Kidney (tissue), 14 donors: ENCODE results near the gene EPHB4. TPM values are rescaled to one million over a fixed set of nuclear protein-coding genes. Genes with fewer than 3 reads are reported as not detected.

Experiments used
- DNase-seq, 5 donors: peaks; one replicate each; pipeline ENCODE4 v3.0.0-alpha.2; 2013 to 2020
- FAIRE-seq: peaks from 2 replicates; lab custom pipeline; 2012; peaks lifted over from hg19 to GRCh38; lab: Jason Lieb, UNC
- H3K27ac ChIP-seq, 2 donors: one replicate each; pipeline ENCODE4 v1.7.0; 2013; ENCODE audit warnings: low read depth in 2 of 2, low read length in 2 of 2, inconsistent platforms in 1 of 2
- H3K27me3 ChIP-seq: one replicate; pipeline ENCODE4 v1.7.1; 2013; ENCODE audit warnings: low read length, inconsistent platforms; ENCODE audit not compliant: control insufficient read depth, insufficient read depth
- H3K36me3 ChIP-seq, 3 donors: one replicate each; pipeline versions ENCODE4 v1.7.0 to v1.7.1; 2013; ENCODE audit warnings: low read length in 3 of 3, control low read depth in 1 of 3, inconsistent platforms in 1 of 3; ENCODE audit not compliant: insufficient read depth in 3 of 3, control insufficient read depth in 2 of 3
- H3K4me1 ChIP-seq, 3 donors: one replicate each; pipeline versions ENCODE4 v1.7.0 to v1.7.1; 2013; ENCODE audit warnings: low read length in 3 of 3, inconsistent platforms in 1 of 3, low read depth in 1 of 3; ENCODE audit not compliant: control insufficient read depth in 2 of 3, insufficient read depth in 2 of 3
- H3K4me3 ChIP-seq, 3 donors: one replicate each; pipeline versions ENCODE4 v1.7.0 to v1.8.1; 2013; ENCODE audit warnings: low read length in 3 of 3, control low read depth in 1 of 3, inconsistent platforms in 1 of 3
- H3K9ac ChIP-seq, 3 donors: one replicate each; pipeline versions ENCODE4 v1.7.0 to v1.7.1; 2013; ENCODE audit warnings: low read length in 3 of 3, control low read depth in 1 of 3, inconsistent platforms in 1 of 3
- H3K9me3 ChIP-seq, 3 donors: one replicate each; pipeline versions ENCODE4 v1.7.0 to v1.7.1; 2013; ENCODE audit warnings: low read length in 3 of 3, control low read depth in 1 of 3, inconsistent platforms in 1 of 3; ENCODE audit not compliant: control insufficient read depth in 2 of 3, insufficient read depth in 1 of 3
- intact Hi-C: fragments of 100-400 bp; cut with DNase I; formaldehyde crosslinking; loops from one replicate; pipeline ENCODE4 v1.11.1; 2022
- polyA plus RNA-seq: library from polyadenylated mRNA; stranded (reverse); fragments of 350-450 nt; fragmentation: Illumina TruSeq; extraction: RNeasy Lipid Tissue Mini Kit (QIAGEN cat#74804); gene quantifications from one replicate; pipeline ENCODE4 v1.2.3, GENCODE V29; 2014; ENCODE audit warnings: low read depth, low replicate concordance; ENCODE audit not compliant: insufficient read depth
- total RNA-seq: library from RNA; stranded (reverse); fragmentation: NEBNext Ultra II Directional; extraction: Animal tissue kit (Norgen Biotek cat#: 25700); gene quantifications from one replicate; pipeline ENCODE4 v1.2.1, GENCODE V29; 2021
- TF ChIP-seq, protein P1 (sequence below): IDR thresholded peaks from 3 replicates; pipeline ENCODE4 v1.5.1; 2012; ENCODE audit warnings: mild to moderate bottlenecking, moderate library complexity, borderline replicate concordance; ENCODE audit not compliant: insufficient read depth; ENCODE audit errors: extremely low read depth
- donor health status: control.
- donor health status: control.
- donor health status: control.
- donor health status: control.
- donor health status: control.
- donor health status: DM: yes; HTN: yes; CAD: no.
- donor health status: Normal renal cell carcinoma (clear cell type).

EPHB4 gene
- total and polyA plus RNA-seq, 2 donors from 2014 or later: 33.2 to 65.5 TPM

DNA sequence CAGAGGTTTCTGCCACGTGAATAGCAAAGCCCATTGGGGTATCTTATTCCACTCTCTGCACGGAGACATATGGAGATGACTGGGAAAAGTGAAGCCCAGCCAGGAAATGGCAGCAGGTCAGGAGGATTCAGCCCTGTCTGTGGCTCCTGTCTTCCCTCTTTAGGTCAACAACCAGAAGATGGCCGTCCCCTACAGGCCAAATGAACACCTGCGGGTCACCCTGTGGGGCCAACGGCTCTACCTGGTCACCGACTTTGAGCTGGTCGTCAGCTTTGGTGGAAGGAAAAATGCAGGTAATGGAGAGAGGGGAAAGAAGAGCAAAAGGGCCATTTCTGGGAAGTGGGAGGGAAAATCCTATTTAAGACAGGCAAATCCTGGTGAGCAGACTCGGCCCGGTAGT lies 38.3 kb downstream of the EPHB4 start:
- H3K27ac ChIP-seq: no peak overlapping the region

DNA sequence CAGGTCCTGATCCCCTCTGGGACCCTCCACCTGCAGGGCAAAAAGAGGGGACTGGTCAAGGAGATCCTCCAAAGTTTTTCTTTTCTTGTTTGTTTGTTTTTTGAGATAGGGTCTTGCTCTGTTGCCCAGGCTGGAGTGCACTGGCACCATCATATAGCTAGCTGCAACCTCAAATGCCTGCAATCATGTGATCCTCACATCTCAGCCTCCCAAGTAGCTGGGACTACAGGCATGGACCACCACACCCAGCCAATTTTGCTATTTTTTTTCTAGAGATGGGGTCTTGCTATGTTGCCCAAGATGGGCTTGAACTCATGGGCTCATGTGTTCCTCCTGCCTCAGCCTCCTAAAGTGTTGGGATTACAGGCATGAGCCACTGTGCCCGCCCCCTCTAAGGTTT lies 41.0 kb downstream of the EPHB4 start:
- Histone ChIP-seq H3K4me3 (no peak overlapping the region), H3K27ac (no peak overlapping the region), H3K9ac (no peak overlapping the region), H3K36me3 (no peaks in the 10 kb centered on the region), H3K4me1 (no peaks in the 10 kb centered on the region), H3K27me3 (no peaks in the 10 kb centered on the region), H3K9me3 (peaks cover 0 to 4% (median 0%) of the 10 kb centered on the region in 3 donors)
- DNase-seq: no peak
- intact Hi-C loops: no loop called here
- TF ChIP-seq, protein P1, sequence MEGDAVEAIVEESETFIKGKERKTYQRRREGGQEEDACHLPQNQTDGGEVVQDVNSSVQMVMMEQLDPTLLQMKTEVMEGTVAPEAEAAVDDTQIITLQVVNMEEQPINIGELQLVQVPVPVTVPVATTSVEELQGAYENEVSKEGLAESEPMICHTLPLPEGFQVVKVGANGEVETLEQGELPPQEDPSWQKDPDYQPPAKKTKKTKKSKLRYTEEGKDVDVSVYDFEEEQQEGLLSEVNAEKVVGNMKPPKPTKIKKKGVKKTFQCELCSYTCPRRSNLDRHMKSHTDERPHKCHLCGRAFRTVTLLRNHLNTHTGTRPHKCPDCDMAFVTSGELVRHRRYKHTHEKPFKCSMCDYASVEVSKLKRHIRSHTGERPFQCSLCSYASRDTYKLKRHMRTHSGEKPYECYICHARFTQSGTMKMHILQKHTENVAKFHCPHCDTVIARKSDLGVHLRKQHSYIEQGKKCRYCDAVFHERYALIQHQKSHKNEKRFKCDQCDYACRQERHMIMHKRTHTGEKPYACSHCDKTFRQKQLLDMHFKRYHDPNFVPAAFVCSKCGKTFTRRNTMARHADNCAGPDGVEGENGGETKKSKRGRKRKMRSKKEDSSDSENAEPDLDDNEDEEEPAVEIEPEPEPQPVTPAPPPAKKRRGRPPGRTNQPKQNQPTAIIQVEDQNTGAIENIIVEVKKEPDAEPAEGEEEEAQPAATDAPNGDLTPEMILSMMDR: no peak
- no peak for FAIRE-seq

More for the DNA sequence above, 38.3 kb downstream of the EPHB4 start:
- intact Hi-C loops: no loop called here
- peaks cover 0 to under 1% (median 0%) of the 10 kb centered on the region in 3 donors for H3K9me3 ChIP-seq
- peak in 1 of 5 donors; percentile 18 for DNase-seq
- H3K36me3 ChIP-seq: no peaks in the 10 kb centered on the region
- no peak overlapping the region for H3K9ac ChIP-seq
- no peak overlapping the region for H3K4me3 ChIP-seq
- TF ChIP-seq, protein P1: no peak
- no peaks in the 10 kb centered on the region for H3K27me3 ChIP-seq
- FAIRE-seq: no peak
- H3K4me1 ChIP-seq: no peaks in the 10 kb centered on the region

DNA sequence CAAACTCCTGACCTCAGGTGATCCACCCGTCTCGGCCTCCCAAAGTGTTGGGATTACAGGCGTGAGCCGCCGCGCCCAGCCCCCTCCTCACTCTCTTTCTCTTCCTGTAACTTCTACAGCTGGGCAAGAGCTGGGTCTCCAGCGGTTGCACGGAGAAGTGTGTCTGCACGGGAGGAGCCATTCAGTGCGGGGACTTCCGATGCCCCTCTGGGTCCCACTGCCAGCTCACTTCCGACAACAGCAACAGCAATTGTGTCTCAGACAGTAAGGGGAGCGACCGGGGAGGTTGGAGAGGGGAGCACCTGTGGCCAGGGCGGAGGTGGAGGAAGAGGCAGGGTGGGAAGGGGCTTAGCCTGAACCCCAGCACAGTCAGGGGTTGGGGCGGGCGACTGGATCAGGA lies 41.4 kb downstream of the EPHB4 start:
- H3K4me1 ChIP-seq: no peaks in the 10 kb centered on the region
- intact Hi-C loops: no loop called here
- H3K27me3 ChIP-seq: no peaks in the 10 kb centered on the region
- no peak overlapping the region for H3K27ac ChIP-seq
- peaks cover 0 to 4% (median 0%) of the 10 kb centered on the region in 3 donors for H3K9me3 ChIP-seq
- no peak overlapping the region for H3K4me3 ChIP-seq
- FAIRE-seq: no peak
- DNase-seq: peak in 1 of 5 donors; percentile 30
- no peaks in the 10 kb centered on the region for H3K36me3 ChIP-seq
- no peak overlapping the region for H3K9ac ChIP-seq
- TF ChIP-seq, protein P1: no peak

- Histone ChIP-seq H3K4me1 (no peaks in the 10 kb centered on the region), H3K9ac (no peak overlapping the region), H3K4me3 (no peak overlapping the region), H3K27me3 (no peaks in the 10 kb centered on the region), H3K27ac (no peak overlapping the region), H3K36me3 (no peaks in the 10 kb centered on the region), H3K9me3 (peaks cover 0 to 4% (median 0%) of the 10 kb centered on the region in 3 donors)
- DNase-seq: no peak
- TF ChIP-seq, protein P1: no peak
- FAIRE-seq: no peak
- intact Hi-C loops: no loop called here
Measured at GRCh38 chr7:100783804-100784203, 43.5 kb downstream of the EPHB4 start.
